ENCODE measurements around the gene MYPN.
"Not testable (repeated sequence)": the region's sequence is repeated elsewhere in the genome, so short reads cannot be mapped to it uniquely, and the experiment has no call there.

MYPN gene

DNA sequence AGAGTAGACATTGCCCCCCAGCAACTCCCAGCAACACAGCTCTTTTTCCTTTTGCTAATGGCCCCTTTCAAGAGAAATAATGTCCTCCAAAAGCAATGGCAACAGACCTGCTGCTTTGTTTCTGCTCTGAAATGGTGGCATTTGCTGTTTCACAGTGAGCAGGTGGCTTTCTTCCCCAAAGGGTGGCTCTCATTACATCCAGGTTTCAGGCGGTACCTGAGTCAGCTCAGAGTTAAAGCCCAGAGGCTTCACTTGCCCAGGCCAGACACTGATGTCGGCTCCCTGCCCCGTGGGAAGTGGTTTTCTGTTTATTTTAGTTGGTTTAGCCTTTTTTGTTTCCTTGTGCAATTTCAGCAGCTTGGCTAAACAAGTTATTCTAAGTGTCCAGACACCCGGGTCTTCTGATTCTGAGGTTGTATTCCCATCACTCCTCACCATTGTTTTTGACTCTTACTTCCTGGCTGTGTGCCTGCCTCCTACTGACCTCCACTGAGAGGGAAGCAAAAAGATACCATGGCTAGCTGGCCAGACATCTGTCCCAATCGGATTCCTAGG lies 130.4 kb downstream of the MYPN start:
- TF ChIP-seq, protein P1, sequence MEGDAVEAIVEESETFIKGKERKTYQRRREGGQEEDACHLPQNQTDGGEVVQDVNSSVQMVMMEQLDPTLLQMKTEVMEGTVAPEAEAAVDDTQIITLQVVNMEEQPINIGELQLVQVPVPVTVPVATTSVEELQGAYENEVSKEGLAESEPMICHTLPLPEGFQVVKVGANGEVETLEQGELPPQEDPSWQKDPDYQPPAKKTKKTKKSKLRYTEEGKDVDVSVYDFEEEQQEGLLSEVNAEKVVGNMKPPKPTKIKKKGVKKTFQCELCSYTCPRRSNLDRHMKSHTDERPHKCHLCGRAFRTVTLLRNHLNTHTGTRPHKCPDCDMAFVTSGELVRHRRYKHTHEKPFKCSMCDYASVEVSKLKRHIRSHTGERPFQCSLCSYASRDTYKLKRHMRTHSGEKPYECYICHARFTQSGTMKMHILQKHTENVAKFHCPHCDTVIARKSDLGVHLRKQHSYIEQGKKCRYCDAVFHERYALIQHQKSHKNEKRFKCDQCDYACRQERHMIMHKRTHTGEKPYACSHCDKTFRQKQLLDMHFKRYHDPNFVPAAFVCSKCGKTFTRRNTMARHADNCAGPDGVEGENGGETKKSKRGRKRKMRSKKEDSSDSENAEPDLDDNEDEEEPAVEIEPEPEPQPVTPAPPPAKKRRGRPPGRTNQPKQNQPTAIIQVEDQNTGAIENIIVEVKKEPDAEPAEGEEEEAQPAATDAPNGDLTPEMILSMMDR (IDR thresholded peaks at IDR 0.05; ENCODE audit: borderline replicate concordance, insufficient read depth, low read depth, low read length) = no peak

DNA sequence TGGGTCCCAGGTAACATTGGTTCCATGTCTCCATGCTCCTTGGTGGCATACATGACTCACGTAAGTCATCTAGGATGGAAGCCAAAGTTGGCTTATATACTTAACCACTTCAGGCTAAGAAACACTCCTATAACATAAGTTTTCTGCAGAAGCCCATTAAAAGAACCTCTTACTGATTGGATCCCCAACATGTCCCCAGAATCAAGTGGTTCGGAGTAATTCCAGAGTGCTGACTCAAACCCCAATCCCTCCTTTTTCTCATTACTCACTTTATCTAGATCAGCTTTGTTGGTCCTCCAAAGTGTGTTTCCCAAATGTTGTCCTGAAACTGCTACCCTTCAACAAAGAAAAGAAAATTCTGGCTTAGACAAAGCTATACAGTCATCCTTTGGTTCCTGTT lies 132.8 kb downstream of the MYPN start:
- TF ChIP-seq, protein P1 (IDR thresholded peaks at IDR 0.05; ENCODE audit: borderline replicate concordance, insufficient read depth, low read depth, low read length) = no peak
- H3K4me3 ChIP-seq (ENCODE audit: low read depth, low read length) = no peak overlapping the region

More for the DNA sequence above, 130.4 kb downstream of the MYPN start:
- H3K4me3 ChIP-seq (ENCODE audit: low read depth, low read length) = no peak overlapping the region

DNA sequence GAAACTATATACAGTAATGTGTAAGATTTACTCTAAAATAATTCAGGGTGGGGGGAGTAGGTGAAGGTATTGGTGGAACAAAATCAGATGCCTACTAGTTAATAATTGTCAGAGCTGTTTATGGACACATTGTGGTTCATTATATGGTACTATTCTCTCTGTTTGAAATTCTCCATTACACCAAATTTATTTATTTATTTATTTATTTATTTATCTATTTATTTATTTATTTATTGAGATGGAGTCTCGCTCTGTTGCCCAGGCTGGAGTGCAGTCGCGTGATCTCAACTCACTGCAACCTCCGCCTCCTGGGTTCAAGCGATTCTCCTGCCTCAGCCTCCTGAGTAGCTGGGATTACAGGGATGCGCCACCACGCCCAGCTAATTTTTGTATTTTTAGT lies 137.1 kb downstream of the MYPN start:
- not testable (repeated sequence) for H3K4me3 ChIP-seq (ENCODE audit: low read depth, low read length)

DNA sequence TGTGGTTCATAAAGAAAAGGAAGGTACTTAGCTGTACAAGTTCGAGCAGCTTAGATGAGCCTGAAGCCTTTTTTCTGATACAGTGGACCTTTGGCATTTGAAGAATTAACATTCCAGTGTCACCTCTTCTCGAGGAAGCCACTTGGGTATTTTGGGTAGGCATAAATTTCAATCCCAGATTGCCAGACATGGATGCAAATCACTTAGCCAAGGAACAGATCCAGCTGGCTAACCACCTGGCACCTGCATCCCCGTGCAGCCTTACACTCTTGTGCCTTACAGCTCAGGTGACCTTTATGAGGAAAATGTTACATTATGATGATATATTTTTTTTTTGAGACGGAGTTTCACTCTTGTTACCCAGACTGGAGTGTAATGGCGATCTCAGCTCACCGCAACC lies 138.6 kb downstream of the MYPN start:
- H3K4me3 ChIP-seq (ENCODE audit: low read depth, low read length) = no peak overlapping the region
- TF ChIP-seq, protein P1 (IDR thresholded peaks at IDR 0.05; ENCODE audit: borderline replicate concordance, insufficient read depth, low read depth, low read length) = no peak

DNA sequence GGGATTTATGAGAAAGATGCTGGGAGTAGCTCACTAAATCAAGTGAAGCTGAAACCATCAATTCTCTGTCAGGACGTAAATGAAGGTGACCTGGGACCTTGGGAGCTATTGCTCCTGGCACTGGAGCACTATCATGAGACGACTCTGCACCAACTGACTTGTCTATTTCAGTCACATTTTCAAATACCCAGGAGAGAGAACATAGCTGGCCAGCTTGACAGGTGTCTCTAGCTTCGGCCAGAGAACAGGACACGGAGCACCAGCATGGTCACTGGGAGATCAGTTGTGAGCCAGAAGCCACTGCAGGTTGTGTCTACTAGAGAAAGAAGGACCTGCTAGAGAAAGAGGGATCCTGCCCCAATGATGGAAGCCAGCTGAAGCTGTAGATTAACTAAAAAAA lies 140.0 kb downstream of the MYPN start:
- TF ChIP-seq, protein P1 (IDR thresholded peaks at IDR 0.05; ENCODE audit: borderline replicate concordance, insufficient read depth, low read depth, low read length) = no peak
- H3K4me3 ChIP-seq (ENCODE audit: low read depth, low read length) = no peak overlapping the region

DNA sequence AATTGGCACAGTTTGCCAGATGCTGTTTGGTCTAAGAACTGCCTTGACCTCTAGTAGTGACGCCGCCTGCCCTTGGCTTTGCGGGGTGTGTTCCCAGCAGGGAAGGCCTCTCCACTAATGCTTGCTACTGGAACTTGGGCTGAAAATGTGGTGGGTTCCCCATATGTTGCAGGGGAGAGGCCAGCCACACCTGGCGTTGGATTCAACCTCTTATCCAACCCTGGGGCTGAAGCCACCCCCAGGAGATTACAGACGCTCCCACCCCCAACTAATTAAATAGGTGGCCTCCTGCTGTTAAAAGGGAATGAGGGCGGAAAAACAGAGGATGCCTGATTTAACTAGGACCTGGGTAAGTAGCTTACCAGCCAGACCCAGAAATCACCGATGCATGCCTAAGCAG lies 141.9 kb downstream of the MYPN start:
- H3K4me3 ChIP-seq (ENCODE audit: low read depth, low read length) = no peak overlapping the region
- TF ChIP-seq, protein P1 (IDR thresholded peaks at IDR 0.05; ENCODE audit: borderline replicate concordance, insufficient read depth, low read depth, low read length) = no peak

DNA sequence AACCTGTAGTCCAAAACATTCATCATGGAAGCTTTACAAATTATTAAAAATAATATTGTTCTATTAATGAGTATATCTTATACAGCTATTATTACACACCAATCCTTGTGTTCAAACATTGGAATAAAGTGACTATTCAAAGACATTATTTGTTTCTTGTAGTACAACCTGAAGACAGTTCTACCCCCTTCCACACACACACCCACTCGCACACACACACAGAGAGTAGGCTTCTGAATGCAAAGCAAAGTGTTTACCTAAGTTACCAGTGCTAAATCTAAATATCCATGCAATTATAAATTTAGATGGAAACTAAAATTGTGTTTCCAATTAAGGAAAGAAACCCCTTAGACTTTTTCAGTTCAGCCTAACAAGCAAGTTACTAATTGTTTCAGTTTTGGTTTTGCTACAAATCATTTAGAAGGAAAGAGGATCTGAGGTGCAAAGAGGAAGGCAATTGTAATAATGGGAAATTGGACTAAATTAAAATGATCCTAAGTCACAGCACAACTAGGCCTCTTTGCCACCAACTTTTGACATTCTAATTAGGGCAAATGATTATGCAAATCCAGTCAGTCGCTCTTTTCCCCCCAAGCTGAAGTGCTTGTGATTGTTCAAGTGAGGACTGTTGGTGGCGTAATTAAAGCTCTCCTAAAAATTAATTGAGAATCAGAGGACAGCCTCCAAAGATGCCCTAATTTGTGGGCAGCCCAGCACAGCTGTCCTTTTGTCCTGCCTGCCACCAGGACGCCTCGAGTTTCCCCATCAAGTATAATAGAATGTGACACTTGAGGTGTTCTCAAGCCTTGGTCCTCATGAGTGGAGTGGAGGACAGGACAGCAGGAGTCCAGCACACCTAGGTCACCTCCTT lies 142.6 kb downstream of the MYPN start:
- H3K4me3 ChIP-seq (ENCODE audit: low read depth, low read length) = no peak overlapping the region
- TF ChIP-seq, protein P1 (IDR thresholded peaks at IDR 0.05; ENCODE audit: borderline replicate concordance, insufficient read depth, low read depth, low read length) = no peak
